ENCODE measurements around the gene CKAP2L.

The CKAP2L gene

DNA sequence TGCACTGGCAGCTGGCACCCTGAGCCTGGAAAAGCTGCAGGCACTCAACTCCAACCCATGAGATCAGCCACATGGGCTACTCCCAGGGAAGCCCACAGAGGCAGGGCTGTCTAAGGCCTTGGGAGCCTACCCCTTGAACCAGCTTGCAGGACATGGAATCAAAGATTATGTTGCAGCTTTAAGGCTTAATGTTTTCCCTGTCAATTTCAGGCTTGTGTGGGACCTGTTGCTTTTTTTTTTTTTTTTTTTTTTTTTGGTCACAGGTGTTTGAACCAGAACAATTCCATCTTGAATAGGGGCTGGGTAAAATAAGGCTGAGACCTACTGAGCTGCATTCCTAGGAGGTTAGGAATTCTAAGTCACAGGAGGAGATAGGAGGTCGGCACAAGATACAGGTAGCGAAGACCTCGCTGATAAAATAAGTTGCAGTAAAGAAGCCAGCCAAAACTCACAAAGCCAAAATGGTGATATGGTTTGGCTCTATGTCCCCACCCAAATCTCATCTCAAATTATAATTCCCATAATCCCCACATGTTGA, 27.4 kb upstream of the CKAP2L start:
- no peak for DNase-seq

DNA sequence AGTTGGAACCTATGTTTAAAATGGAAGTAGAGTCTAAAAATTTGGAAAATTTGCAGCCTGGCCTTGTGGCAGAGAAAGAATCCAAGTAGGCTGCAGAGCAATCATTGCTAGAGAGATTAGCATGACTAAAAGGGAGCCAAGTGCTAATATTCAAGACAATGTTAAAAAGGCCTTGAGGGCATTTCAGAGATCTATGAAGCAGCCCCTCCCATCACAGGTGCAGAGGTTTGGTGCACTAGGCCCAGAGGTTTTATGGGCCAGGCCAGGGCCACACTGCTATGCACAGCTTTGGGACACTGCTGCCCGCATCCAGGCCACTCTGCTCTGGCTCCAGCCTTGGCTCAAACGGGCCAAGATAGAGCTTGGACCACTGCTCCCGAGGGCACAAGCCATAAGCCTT, 26.6 kb upstream of the CKAP2L start:
- no peak for DNase-seq

DNA sequence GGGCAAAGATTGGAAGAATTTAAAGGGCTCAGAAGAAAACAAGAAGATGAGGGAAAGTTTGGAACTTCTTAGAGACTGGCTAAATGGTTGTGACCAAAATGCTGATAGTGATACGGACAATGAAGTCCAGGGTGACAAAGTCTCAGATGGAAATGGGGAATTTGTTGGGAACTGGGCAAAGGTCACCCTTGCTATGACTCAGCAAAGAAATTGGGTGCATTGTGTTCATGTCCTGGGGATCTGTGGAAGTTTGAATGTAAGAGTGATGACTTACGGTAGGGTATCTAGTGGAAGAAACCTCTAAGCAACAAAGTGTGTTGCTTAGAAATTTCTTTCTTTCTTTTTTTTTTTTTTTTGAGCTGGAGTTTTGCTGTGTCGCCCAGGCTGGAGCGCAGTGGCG, 25.9 kb upstream of the CKAP2L start:
- no peak for DNase-seq

DNA sequence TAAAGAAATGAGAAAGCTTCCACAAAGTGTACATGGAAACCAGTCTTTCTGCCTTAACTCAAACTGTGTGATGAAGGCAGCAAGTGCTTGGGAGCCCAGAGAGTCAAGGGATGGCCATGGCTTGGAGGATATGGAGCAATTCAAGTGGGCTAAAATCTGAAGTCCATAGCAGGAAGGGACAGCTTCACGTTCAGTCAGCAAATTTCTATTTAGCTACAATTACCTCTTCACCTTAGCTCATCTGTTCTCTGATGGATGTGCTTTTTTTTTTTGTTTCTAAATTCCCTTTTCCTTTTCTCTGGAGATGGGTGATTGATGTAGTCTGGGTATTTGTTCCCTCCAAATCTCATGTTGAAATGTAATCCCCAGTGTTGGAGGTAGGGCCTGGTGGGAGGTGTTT, 24.8 kb upstream of the CKAP2L start:
- DNase-seq = no peak

DNA sequence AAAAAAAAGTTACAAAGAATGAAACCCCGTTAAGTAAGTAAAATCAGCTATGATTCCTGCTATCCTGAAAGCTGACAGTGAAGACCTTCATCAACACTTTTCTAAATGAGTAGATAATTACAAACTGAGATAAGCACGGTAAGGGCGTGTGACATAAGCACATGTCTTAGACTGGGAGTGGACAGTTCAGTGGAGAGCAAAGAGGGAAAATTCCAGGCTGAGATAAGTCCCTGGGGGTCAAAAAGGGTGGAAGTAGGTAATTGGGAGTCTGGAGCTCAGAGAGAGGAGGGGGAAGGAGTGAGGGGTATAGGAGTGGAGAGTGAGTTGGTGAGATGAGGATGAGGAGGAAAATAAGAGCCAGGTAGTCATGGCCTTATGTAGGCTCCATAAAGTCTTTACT, 24.2 kb upstream of the CKAP2L start:
- DNase-seq = no peak

DNA sequence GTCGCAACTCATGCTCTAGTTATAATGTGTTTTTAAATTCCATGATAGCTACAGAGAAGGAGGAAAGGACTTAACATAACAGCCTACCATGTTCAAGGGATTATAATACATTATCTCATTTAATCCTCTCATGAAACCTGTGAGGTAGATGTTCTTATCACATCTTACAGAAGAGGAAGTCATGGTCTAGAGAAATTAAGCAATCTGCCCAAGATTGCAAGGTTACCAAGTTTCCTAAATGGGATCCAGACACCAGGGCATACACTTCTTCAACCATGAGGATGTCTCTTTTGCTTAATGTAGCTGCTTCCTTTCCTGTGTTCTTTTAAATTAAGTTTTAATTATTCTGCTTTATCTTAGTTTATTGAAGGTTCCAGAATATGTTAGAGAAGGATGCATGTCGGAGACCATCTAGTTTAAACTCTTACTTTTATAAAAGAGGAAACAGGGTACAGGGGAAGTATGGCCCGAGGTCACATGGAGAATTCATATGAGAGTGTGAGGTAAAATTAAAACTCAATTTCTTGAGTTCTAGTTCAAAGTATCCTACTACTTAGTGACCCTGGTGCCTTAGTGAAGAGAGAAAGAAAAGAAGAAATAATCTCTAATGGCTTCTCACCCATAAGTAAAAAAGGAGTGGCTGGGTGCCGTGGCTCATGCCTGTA, 23.5 kb upstream of the CKAP2L start:
- DNase-seq = no peak

DNA sequence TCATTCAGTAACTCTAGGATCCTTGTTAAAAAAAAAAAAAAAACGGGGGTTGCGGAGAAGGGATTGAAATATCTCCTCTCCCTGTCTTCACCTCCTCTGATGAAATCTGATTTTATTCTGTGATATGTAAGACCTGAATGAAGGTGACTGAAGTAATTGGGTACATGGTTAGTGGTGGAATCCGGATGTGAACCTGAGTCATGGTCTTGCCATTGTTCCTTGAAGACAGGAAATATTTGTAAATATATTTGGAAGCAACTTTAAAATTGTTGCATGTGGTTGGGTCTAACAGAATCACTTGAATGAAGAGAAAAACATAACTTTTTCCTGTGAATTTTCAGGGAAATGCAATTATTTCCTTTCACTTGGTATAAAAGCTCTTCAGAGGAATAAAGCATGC, 22.9 kb upstream of the CKAP2L start:
- DNase-seq = no peak

DNA sequence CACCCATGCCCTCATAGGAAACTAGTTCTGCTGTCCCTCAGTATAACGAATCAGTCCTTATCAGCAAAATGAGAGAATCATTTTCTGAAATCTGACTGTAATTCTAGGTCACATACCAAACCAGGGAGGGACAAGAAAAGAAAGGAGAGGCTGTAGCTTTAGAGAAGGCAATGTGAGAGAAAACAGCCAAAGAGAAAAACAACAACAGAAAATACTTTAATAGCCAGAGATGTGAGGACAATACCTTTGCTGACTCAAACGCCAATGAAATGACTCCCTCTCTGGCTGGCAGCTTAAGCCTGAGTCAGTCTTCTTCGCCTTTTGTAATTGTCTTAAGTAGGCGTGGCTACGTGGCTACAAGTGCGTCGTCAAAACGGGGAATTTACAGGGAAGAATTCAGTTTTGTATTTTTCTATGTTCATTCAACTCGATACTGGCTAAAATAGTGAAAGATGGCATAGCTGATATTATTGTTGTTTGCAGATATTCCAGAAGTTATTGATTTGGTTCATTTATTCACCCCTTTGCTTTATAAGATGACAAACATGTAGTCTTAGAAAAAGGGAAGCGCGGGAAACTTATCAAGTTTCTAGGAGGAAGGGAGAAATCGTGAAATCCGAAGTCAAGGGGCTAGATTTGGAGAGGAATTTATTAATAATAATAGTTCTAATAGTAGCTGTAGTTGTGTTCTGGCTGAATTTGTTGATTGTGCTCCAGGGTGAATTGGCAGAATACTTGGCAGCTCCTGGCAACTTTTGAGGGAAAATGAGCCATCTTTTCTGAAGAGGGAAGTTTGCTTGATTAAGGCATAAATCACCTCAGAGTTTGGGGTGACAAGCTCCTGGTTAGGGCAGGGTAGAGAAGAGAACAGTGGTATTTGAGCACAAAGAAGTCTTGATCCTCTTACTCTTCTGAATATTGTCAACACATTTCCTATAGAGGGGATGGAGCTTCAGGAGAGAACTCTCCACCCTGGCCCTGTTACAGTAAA, 20.1 kb upstream of the CKAP2L start, which contains the start of gene IL1A:
TSS of gene IL1A (minus strand) at position 295 of the 991 bp plus-strand sequence. CDS start 723 bp downstream, outside the sequence.
- no peak for DNase-seq

DNA sequence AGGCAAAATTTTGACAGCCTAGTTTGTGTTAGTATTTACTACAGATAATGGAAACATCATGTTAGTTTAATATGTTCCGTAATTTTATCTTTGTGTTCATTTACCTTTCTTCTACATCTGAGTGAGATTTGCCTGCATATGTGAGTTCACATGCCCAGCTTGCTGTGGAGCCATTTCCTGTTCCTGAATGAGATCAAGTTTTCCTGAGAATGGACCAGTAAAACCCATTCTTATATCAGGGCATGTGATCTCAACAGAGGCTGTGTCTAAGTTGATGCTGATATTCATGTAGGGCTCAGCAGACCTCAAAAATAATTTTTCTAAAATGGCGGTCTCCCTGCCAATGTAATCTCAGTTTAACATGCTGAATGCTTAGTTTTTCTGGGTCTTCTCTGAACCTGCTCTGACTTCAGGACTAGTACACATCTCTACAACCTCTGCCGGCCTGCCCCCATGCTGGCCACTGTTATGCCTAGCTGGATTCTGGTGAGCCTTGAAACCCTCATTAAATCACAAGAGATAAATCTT, 18.8 kb upstream of the CKAP2L start:
- no peak for DNase-seq

DNA sequence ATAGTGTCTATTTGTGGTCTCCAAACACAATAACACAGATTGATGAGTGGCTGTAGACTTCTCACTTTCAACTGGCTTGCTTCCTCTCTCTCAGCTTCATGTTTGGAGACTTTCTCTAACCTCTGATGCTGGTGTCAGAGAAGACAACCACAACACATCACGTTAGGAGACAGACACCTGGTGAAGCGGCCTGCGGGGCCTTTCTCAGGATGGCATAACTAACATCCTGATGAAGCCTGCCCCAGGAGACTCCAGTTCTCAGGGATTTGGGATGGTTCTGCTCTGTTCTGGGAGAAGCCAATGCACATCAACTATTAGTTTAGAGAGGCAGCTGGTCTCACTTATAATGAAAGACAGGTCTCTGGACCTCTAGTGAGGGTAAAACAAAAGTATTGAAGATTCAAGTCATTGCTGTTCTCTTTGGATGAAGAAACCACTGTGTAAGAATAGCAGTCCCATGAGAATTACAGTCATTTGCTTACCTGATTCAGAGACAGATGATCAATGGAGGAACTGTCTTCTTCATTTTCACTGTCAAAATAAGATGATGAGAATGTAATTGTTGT, 17.9 kb upstream of the CKAP2L start:
- DNase-seq = no peak

DNA sequence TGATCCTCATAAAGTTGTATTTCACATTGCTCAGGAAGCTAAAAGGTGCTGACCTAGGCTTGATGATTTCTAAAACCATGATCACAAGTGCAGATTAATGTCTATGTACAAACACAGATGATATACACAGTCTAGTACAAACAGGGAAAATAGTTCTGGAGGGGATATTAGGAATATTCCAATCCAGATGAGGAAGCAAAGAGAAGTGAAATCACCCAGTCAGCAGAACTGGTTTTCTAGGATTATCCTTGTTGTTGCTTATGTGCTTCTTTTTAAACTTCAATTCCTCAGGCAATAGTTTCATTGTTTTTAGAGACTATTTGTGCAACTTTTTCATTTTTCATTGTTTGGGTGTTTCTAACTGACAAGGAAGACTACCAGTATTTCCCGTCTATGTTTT, 15.2 kb upstream of the CKAP2L start:
- DNase-seq = no peak

DNA sequence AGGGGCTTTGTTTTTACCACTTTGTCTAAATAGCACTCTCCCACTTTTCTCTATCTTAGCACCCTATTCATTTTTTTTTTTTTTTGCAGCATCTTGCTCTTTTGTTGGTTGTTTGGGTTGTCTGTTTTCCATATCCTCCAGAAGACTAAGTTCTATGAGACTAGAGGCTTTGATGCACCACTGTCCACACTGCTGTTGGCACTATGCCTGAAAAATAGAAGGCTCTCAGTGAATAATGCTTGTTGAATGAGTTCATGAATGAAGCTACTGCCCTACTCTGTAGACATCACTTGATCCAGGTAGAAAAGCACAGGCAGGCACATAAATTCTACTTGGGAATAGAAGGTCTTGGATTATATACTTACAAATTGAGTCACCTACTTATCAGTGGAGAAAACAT, 12.6 kb upstream of the CKAP2L start:
- no peak for DNase-seq

DNA sequence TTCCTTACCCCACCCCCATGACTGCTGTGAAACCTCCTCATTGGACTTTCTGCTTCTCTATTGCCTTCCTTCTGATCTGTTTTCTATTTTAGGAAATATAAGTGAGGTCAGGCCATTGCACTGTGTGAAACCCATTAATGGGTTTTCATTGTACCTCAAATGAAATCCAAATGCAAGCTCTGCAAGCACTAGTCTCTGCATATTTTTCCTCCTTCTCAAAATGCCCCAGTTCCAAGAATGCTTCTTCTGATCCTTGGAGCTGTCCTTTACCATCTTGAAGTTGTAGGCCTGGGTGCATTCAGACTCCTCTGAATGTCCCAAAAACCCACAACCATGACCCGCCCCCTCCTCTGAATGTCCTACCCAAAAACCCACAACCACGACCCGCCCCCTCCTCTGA, 11.7 kb upstream of the CKAP2L start:
- DNase-seq = no peak

DNA sequence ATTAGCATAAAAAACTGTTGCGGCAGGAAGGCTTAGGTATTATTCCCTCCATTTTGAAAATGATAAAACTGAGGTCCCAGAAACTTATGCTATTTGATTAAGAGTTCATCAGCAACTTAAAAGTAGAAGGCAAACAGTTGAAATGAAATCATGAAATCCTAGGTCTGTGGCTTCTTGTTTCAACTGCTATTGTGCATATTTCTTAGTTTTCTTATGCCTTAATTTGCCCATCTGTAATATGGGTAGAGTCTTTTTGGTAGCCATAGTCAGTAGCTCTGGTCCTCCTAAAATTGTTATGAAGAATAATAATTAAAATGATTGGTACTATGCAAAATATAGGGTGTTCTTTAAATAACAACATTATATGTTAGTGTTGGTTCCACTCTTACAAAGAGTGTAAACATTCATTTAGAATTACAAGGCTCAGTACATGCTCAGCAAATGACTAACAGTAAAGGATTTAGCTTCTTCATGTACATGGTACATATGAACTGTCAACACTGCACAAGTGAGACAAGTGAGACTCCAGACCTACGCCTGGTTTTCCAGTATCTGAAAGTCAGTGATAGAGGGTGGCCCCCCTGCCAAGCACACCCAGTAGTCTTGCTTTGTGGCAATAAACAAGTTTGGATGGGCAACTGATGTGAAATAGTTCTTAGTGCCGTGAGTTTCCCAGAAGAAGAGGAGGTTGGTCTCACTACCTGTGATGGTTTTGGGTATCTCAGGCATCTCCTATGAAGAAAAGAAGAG, 10.3 kb upstream of the CKAP2L start:
- no peak for DNase-seq

DNA sequence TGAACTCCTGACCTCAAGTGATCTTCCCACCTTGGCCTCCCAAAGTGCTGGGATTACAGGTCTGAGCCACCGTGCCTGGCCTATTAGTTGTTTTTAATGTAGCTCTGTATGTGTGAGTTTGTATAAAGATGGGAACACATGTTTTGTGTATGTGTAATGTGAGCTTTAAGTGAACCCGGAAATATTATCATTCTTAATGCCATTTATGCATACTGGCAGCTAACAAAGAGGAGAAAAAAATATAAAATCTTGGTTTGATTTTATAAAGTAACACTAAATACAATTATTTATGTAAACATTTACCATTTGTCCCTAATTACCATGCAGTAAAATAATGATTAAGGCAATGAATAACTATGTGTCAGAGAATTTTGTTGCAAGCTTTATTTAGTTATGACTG, 9.1 kb upstream of the CKAP2L start:
- no peak for DNase-seq

DNA sequence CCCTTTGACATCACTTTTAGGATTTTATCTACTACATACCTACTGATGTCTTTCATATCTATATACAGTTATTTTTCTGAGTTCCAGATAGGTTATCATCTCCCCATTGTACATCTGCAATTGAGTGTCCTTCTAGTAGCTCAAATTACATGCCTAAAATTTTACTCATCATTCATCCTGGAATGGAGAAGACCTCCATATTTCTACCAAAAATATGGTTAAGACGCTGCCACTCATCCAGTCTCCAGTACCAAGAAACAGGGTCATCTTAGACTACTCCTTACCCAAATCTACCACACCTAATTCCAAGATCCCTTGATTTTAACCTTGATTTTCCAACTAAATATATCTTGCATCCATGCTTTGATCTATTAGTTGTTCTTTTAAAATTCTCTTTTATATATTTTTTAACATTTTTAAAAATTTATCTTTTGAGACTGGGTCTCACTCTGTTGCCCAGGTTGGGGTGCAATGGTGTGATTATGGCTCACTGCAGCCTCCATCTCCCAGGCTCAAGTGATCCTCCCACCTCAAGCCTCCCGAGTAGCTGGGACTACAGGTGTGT, 8.6 kb upstream of the CKAP2L start:
- DNase-seq = no peak

DNA sequence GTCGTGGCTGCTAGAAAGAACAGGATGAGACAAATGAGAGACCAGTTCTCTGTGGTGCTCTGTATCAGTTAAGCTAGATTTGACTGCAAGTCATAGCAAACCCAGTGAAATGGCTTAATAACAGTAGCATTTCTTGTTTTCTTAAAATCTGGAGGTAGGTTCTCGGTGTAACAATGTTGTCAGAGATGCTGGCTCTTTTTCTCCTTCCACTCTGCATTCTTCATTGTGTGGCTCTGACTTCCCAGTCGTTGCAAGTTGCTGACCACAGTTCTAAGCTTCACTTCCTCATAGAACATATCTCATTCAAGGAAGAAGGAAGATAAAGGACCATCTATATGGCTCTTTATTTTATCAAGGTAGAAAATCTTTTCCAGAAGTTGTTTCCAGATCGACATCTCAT, 7.9 kb upstream of the CKAP2L start:
- DNase-seq = no peak

DNA sequence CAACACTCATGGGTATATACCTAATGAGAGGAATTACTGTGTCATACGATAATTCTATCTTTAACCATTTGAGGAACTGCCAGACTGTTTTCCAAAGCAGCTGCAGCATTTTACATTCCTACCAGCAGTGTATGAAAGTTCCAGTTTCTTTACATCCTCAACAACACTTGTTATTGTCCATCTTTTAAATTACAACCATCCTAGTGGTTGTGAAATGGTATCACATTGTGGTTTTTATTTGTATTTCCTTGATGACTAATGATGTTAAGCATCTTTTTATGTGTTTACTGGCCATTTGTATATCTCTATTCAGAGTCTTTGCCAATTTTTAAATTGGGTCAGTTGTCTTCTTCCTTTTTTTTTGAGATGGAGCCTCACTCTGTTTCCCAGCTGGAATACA, 4.0 kb upstream of the CKAP2L start:
- no peak for DNase-seq

DNA sequence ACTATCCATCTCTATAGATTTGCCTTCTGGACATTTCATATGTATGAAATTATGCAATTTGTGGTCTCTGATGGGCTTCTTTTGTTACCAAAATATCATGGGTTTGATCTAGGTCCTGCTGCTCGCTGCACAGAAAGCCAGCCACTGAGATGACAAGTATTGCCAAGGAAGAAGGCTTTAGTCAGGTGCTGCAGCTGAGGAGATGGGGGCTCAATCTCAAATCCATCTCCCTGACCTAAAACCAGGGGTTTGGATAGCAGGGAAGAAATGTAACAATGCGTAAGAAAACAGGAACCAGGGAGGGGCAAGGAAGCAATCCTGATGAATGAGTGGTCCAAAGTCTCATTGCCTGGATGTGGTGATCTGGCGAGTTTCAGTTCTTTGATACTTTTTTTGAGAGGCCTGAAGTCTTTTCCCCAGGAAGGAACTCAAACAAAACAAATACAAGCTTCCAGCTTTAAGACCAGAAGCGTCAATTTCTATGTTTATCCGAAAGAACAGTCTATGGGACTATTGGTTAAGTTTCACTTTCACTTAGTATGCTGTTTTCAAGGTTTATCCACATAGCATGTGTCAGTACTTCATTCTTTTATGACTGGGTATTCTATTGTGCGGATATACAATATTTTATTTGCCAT, 3.4 kb upstream of the CKAP2L start:
- DNase-seq = peak; percentile 36

DNA sequence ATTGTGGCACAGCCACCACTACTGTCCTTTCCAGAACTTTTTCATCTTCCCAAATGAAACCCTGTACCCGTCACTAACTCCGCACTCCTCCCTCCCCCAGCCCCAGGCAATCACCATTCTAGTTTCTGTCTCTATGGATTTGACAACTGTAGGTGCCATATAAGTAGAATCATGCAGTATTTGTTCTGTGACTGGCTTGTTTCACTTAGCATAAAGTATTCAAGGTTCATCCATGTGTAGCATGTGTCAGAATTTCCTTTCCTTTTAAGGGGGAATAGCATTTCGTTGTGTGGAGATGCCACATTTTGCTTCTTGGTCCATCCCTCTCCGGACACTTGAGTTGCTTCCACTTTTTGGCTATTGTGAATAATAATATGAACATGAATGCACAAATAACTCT, 842 bp upstream of the CKAP2L start:
- no peak for DNase-seq

DNA sequence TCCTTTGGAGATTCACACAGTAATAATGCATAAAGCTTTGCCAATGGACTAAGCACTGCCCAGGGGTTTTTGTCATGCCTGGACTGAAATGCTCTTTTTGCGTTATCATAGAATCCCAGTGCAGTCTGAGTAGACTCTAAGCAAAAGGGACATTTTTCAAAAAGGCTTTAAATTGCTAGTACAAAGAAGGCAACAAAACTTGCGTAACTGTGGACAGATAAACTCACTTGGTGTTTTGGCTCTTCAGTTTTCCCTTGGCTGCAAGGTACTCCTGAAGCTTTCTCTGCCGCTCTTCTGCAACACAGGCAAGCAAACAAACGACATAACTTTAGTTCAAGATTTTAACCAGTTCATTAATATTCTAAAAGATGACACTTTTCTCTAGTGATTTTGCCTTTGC, 2.1 kb downstream of the CKAP2L start:
- no peak for DNase-seq

DNA sequence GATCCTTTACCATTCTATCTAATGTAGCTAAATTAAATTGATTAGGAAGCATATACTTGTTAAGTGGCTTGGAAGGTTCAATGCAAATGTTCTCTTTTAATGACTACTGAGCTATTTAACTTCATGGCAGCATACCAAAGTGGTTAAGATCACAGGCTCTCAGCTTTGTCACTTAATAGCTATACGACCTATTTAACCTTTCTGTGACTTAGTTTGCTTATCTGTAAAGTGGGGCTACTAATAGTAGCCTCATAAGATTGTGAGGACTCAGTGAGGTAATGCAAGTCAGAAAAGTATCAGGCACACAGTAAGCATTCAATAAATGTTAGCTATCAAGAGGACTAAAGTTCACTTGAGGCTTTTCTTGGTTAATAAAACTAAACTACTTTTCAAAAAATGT, 4.3 kb downstream of the CKAP2L start:
- DNase-seq = no peak
